ENCODE measurements around the gene CPA3.

The CPA3 gene

GRCh38 chr3:148923592-148923991 is 58.5 kb downstream of the CPA3 start:
- DNase-seq (ENCODE audit: low read depth in 1 of 2, low spot score in 1 of 2) = no peak
- TF ChIP-seq, protein P1, sequence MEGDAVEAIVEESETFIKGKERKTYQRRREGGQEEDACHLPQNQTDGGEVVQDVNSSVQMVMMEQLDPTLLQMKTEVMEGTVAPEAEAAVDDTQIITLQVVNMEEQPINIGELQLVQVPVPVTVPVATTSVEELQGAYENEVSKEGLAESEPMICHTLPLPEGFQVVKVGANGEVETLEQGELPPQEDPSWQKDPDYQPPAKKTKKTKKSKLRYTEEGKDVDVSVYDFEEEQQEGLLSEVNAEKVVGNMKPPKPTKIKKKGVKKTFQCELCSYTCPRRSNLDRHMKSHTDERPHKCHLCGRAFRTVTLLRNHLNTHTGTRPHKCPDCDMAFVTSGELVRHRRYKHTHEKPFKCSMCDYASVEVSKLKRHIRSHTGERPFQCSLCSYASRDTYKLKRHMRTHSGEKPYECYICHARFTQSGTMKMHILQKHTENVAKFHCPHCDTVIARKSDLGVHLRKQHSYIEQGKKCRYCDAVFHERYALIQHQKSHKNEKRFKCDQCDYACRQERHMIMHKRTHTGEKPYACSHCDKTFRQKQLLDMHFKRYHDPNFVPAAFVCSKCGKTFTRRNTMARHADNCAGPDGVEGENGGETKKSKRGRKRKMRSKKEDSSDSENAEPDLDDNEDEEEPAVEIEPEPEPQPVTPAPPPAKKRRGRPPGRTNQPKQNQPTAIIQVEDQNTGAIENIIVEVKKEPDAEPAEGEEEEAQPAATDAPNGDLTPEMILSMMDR (IDR thresholded peaks at IDR 0.05; ENCODE audit: insufficient read depth, low read length) = no peak
- TF ChIP-seq POLR2AphosphoS5 (IDR thresholded peaks at IDR 0.05; ENCODE audit: low read depth) (no peak), REST (IDR thresholded peaks at IDR 0.05; ENCODE audit: insufficient replicate concordance, low read depth) (no peak), SPI1 (IDR thresholded peaks at IDR 0.05; ENCODE audit: borderline replicate concordance, low read depth) (no peak), GABPA (IDR thresholded peaks at IDR 0.05; ENCODE audit: low read depth) (no peak)
- H3K27ac ChIP-seq (replicated peaks) = no peak overlapping the region
- H3K4me3 ChIP-seq (replicated peaks; ENCODE audit: insufficient read depth, low read length) = no peak overlapping the region
- no peaks in the 10 kb centered on the region for H3K27me3 ChIP-seq (ENCODE audit: insufficient read depth, poor library complexity, severe bottlenecking)

DNA sequence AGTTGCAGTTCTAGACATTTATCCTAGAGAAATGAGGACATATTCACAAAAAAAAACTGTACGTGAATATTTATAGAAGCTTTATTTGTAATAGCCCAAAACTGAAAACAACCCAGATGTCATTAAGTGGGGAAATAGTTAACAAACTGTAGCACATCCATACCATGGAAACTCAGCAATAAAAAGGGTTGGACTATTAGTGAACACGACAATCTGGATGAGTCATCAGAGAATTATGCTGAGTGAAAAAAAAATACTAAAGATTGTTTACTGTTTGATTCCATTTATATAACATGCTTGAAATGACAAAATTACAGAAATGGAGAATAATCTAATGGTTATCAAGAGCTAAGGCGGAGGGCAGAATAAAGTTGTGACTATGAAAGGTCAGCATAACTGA is 59.5 kb downstream of the CPA3 start:
- no peak for DNase-seq (ENCODE audit: low read depth in 1 of 2, low spot score in 1 of 2)
- Histone ChIP-seq H3K4me3 (replicated peaks; ENCODE audit: insufficient read depth, low read length) (no peak overlapping the region), H3K27ac (replicated peaks) (no peak overlapping the region), H3K27me3 (ENCODE audit: insufficient read depth, poor library complexity, severe bottlenecking) (no peaks in the 10 kb centered on the region)
- no peak for TF ChIP-seq GABPA (IDR thresholded peaks at IDR 0.05; ENCODE audit: low read depth)
- no peak for TF ChIP-seq POLR2AphosphoS5 (IDR thresholded peaks at IDR 0.05; ENCODE audit: low read depth)
- TF ChIP-seq, protein P1 (IDR thresholded peaks at IDR 0.05; ENCODE audit: insufficient read depth, low read length) = no peak
- TF ChIP-seq SPI1 (IDR thresholded peaks at IDR 0.05; ENCODE audit: borderline replicate concordance, low read depth) = no peak
- no peak for TF ChIP-seq REST (IDR thresholded peaks at IDR 0.05; ENCODE audit: insufficient replicate concordance, low read depth)

DNA sequence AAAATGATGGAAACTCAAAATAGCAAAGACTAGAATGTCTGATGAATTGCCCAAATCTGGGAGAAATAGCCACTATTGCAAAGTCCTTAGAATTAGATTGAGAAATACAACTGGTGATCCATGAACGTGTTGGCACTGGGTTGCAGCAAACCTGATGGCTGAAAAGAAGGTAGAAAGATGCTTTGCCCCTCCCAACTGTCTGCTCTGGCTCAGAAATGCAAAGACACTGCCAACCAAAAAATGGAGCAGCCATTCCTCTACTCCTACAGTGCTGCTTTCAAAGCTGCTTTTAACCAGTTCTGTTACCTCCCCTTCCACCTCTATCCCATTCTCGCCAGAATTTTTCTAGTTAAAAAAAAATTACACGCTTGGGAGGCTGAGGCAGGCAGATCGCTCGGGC is 60.7 kb downstream of the CPA3 start:
- Histone ChIP-seq H3K27ac (replicated peaks) (no peak overlapping the region), H3K4me3 (replicated peaks; ENCODE audit: insufficient read depth, low read length) (no peak overlapping the region), H3K27me3 (ENCODE audit: insufficient read depth, poor library complexity, severe bottlenecking) (no peaks in the 10 kb centered on the region)
- no peak for TF ChIP-seq POLR2AphosphoS5 (IDR thresholded peaks at IDR 0.05; ENCODE audit: low read depth)
- TF ChIP-seq, protein P1 (IDR thresholded peaks at IDR 0.05; ENCODE audit: insufficient read depth, low read length) = no peak
- no peak for TF ChIP-seq SPI1 (IDR thresholded peaks at IDR 0.05; ENCODE audit: borderline replicate concordance, low read depth)
- no peak for TF ChIP-seq REST (IDR thresholded peaks at IDR 0.05; ENCODE audit: insufficient replicate concordance, low read depth)
- no peak for TF ChIP-seq GABPA (IDR thresholded peaks at IDR 0.05; ENCODE audit: low read depth)
- DNase-seq (ENCODE audit: low read depth in 1 of 2, low spot score in 1 of 2) = no peak

Measured in HL-60 (cell line).